BLaER1 treated with 17β-estradiol and CSF1 and Interleukin-3, amounts not matched to agents 10 nM and 100 nM (cell line): ENCODE results near the gene GABRB1.

Experiments
- H3K27ac ChIP-seq, 11 experiments: shearing (Covaris generic); formaldehyde crosslinking; 2 replicates each; pipeline ENCODE4 v1.8.1; 2022
- H3K27me3 ChIP-seq, 11 experiments: shearing (Covaris generic); formaldehyde crosslinking; 2 replicates each; pipeline ENCODE4 v1.8.1; 2022
- H3K36me3 ChIP-seq, 11 experiments: shearing (Covaris generic); formaldehyde crosslinking; 2 replicates each; pipeline ENCODE4 v1.8.1; 2022
- H3K4me1 ChIP-seq, 10 experiments: shearing (Covaris generic); formaldehyde crosslinking; 2 replicates each; pipeline ENCODE4 v1.8.1; 2022
- H3K4me2 ChIP-seq, 11 experiments: shearing (Covaris generic); formaldehyde crosslinking; 2 replicates each; pipeline ENCODE4 v1.8.1; 2022
- H3K4me3 ChIP-seq, 10 experiments: shearing (Covaris generic); formaldehyde crosslinking; 2 replicates each; pipeline ENCODE4 v1.8.1; 2022
- H3K9ac ChIP-seq, 11 experiments: shearing (Covaris generic); formaldehyde crosslinking; 2 replicates each; pipeline ENCODE4 v1.8.1; 2022
- H3K9me3 ChIP-seq, 11 experiments: shearing (Covaris generic); formaldehyde crosslinking; replicated peaks in 1 of 11; 2 replicates each; pipeline ENCODE4 v1.8.1; 2022
- H4K20me1 ChIP-seq, 11 experiments: shearing (Covaris generic); formaldehyde crosslinking; 2 replicates each; pipeline ENCODE4 v1.8.1; 2022
- Cebpa-rat ChIP-seq, 11 experiments: shearing (Covaris generic); IDR thresholded peaks; 2 replicates each; pipeline ENCODE4 v1.8.1; 2022

The GABRB1 gene

GRCh38 chr4:47390428-47391125, 359.2 kb downstream of the GABRB1 start:
- Histone ChIP-seq H3K9ac (no peak overlapping the region), H4K20me1 (no peaks in the 10 kb centered on the region), H3K36me3 (no peaks in the 10 kb centered on the region), H3K4me2 (peak overlapping the region in 9 of 11 experiments; percentile 25 to 71 (median 65); a peak in 18 of 22 replicates), H3K27ac (peak overlapping the region in 2 of 11 experiments; percentile 11 to 64; a peak in 2 of 22 replicates), H3K4me3 (no peak overlapping the region), H3K4me1 (peaks cover 0 to 25% (median 20%) of the 10 kb centered on the region in 10 experiments; a peak in 16 of 20 replicates), H3K9me3 (no peaks in the 10 kb centered on the region), H3K27me3 (no peaks in the 10 kb centered on the region)
- no peak for TF ChIP-seq Cebpa-rat (IDR thresholded peaks at IDR 0.05)

GRCh38 chr4:47391256-47391655, 359.9 kb downstream of the GABRB1 start:
- no peak for TF ChIP-seq Cebpa-rat (IDR thresholded peaks at IDR 0.05)
- peaks cover 0 to 25% (median 20%) of the 10 kb centered on the region in 10 experiments; a peak in 16 of 20 replicates for H3K4me1 ChIP-seq
- no peak overlapping the region for H3K9ac ChIP-seq
- H3K36me3 ChIP-seq, result no peaks in the 10 kb centered on the region
- H3K27ac ChIP-seq, result peak overlapping the region in 1 of 11 experiments; percentile 11; a peak in 2 of 22 replicates
- no peaks in the 10 kb centered on the region for H4K20me1 ChIP-seq
- no peaks in the 10 kb centered on the region for H3K9me3 ChIP-seq
- H3K4me3 ChIP-seq, result no peak overlapping the region
- H3K4me2 ChIP-seq, result peak overlapping the region in 9 of 11 experiments; percentile 25 to 71 (median 65); a peak in 14 of 22 replicates
- H3K27me3 ChIP-seq, result no peaks in the 10 kb centered on the region

- no peak for TF ChIP-seq Cebpa-rat (IDR thresholded peaks at IDR 0.05)
- H3K4me1 ChIP-seq, result no peaks in the 10 kb centered on the region
- H3K27ac ChIP-seq, result no peak overlapping the region
- H3K9me3 ChIP-seq, result peaks cover 0 to 19% (median 7%) of the 10 kb centered on the region in 11 experiments; a peak in 6 of 22 replicates
- no peak overlapping the region for H3K9ac ChIP-seq
- H3K4me2 ChIP-seq, result no peak overlapping the region
- H3K4me3 ChIP-seq, result no peak overlapping the region
- H3K27me3 ChIP-seq, result no peaks in the 10 kb centered on the region
- H3K36me3 ChIP-seq, result no peaks in the 10 kb centered on the region
- no peaks in the 10 kb centered on the region for H4K20me1 ChIP-seq
These were observed 375.0 kb downstream of the GABRB1 start for GRCh38 chr4:47406408-47406807.

- no peaks in the 10 kb centered on the region for H3K27me3 ChIP-seq
- TF ChIP-seq Cebpa-rat (IDR thresholded peaks at IDR 0.05), result no peak
- H3K4me2 ChIP-seq, result no peak overlapping the region
- H3K27ac ChIP-seq, result no peak overlapping the region
- no peak overlapping the region for H3K9ac ChIP-seq
- H3K36me3 ChIP-seq, result no peaks in the 10 kb centered on the region
- H3K9me3 ChIP-seq, result peaks cover 0 to 19% (median 7%) of the 10 kb centered on the region in 11 experiments; a peak in 6 of 22 replicates
- H3K4me3 ChIP-seq, result no peak overlapping the region
- no peaks in the 10 kb centered on the region for H4K20me1 ChIP-seq
- H3K4me1 ChIP-seq, result peaks cover 0 to 29% (median 23%) of the 10 kb centered on the region in 10 experiments; a peak in 14 of 20 replicates
These were observed 378.9 kb downstream of the GABRB1 start for GRCh38 chr4:47410271-47410670.

DNA sequence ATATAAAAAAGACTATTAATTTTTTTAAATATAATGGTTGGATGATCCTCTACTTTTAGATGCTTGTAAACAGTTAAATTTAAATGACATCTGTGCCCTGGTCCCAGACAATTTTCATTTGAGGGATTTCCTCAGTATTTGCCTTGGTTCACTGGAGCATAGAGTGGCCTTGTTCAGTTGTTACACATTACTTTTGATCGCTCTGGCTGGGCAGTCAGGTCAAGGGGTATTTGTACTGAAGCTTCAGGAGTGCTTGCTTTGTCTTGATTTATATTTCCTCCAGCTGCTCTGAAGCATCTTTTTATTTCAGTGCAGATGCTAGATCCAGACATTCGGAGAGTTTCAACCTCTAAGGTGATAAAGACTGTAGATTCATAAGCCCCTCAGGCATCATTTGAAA, 382.2 kb downstream of the GABRB1 start:
- TF ChIP-seq Cebpa-rat (IDR thresholded peaks at IDR 0.05), result no peak
- Histone ChIP-seq H3K4me1 (peaks cover 0 to 36% (median 23%) of the 10 kb centered on the region in 10 experiments; a peak in 14 of 20 replicates), H3K27ac (peak overlapping the region in 1 of 11 experiments; percentile 26; a peak in 1 of 22 replicates), H4K20me1 (no peaks in the 10 kb centered on the region), H3K4me3 (no peak overlapping the region), H3K9me3 (peaks cover 0 to 19% (median 7%) of the 10 kb centered on the region in 11 experiments; a peak in 6 of 22 replicates), H3K4me2 (peak overlapping the region in 8 of 11 experiments; percentile 4 to 75 (median 48); a peak in 15 of 22 replicates), H3K36me3 (no peaks in the 10 kb centered on the region), H3K27me3 (no peaks in the 10 kb centered on the region), H3K9ac (peak overlapping the region in 1 of 11 experiments; percentile 1; a peak in 1 of 22 replicates)

- TF ChIP-seq Cebpa-rat (IDR thresholded peaks at IDR 0.05), result no peak
- Histone ChIP-seq H3K27ac (no peak overlapping the region), H3K27me3 (no peaks in the 10 kb centered on the region)
These were observed 384.4 kb downstream of the GABRB1 start for GRCh38 chr4:47415719-47416118.

DNA sequence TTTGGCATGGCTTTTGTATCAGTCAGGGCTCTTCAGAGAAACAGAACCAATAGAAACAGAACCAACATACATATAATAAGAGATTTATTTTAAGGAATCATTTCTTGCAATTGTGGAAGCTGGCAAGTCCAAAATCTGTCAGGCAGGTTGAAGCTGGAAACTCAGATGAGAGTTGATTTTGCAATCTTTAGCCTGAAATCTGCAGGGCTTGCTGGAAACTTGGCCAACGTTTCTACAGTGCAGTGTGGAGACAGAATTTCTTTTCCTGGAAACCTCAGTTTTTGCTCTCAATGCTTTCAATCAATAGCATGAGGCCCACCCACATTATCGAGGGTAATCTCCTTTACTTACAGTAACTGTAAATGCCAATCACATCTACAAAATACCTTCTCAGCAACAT, 386.8 kb downstream of the GABRB1 start:
- no peak overlapping the region for H3K27ac ChIP-seq
- H3K4me3 ChIP-seq, result no peak overlapping the region
- peaks cover 0 to 26% (median 15%) of the 10 kb centered on the region in 10 experiments; a peak in 14 of 20 replicates for H3K4me1 ChIP-seq
- H3K9ac ChIP-seq, result no peak overlapping the region
- H3K4me2 ChIP-seq, result no peak overlapping the region
- TF ChIP-seq Cebpa-rat (IDR thresholded peaks at IDR 0.05), result no peak
- no peaks in the 10 kb centered on the region for H4K20me1 ChIP-seq
- H3K27me3 ChIP-seq, result no peaks in the 10 kb centered on the region
- H3K36me3 ChIP-seq, result no peaks in the 10 kb centered on the region
- no peaks in the 10 kb centered on the region for H3K9me3 ChIP-seq

More at GRCh38 chr4:47415719-47416118, 384.4 kb downstream of the GABRB1 start:
- H3K9ac ChIP-seq, result no peak overlapping the region
- peaks cover 0 to 36% (median 23%) of the 10 kb centered on the region in 10 experiments; a peak in 14 of 20 replicates for H3K4me1 ChIP-seq
- no peaks in the 10 kb centered on the region for H3K36me3 ChIP-seq
- peaks cover 0 to 5% (median 1%) of the 10 kb centered on the region in 11 experiments; a peak in 5 of 22 replicates for H3K9me3 ChIP-seq
- H3K4me2 ChIP-seq, result no peak overlapping the region
- no peaks in the 10 kb centered on the region for H4K20me1 ChIP-seq
- H3K4me3 ChIP-seq, result no peak overlapping the region

GRCh38 chr4:47419296-47419695, 387.9 kb downstream of the GABRB1 start:
- Histone ChIP-seq H3K4me3 (no peak overlapping the region), H3K9me3 (no peaks in the 10 kb centered on the region), H3K4me1 (peaks cover 0 to 15% (median 3%) of the 10 kb centered on the region in 10 experiments; a peak in 11 of 20 replicates), H3K27ac (no peak overlapping the region), H3K4me2 (no peak overlapping the region), H3K36me3 (no peaks in the 10 kb centered on the region), H4K20me1 (no peaks in the 10 kb centered on the region), H3K27me3 (no peaks in the 10 kb centered on the region), H3K9ac (no peak overlapping the region)
- no peak for TF ChIP-seq Cebpa-rat (IDR thresholded peaks at IDR 0.05)

DNA sequence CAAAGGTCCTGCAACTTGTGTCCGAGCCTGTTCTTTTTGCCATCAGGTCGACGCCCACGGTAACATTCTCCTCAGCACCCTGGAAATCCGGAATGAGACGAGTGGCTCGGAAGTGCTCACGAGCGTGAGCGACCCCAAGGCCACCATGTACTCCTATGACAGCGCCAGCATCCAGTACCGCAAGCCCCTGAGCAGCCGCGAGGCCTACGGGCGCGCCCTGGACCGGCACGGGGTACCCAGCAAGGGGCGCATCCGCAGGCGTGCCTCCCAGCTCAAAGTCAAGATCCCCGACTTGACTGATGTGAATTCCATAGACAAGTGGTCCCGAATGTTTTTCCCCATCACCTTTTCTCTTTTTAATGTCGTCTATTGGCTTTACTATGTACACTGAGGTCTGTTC, 394.3 kb downstream of the GABRB1 start:
- no peak overlapping the region for H3K4me3 ChIP-seq
- H3K36me3 ChIP-seq, result no peaks in the 10 kb centered on the region
- H3K27ac ChIP-seq, result no peak overlapping the region
- TF ChIP-seq Cebpa-rat (IDR thresholded peaks at IDR 0.05), result no peak
- H3K9ac ChIP-seq, result no peak overlapping the region
- no peaks in the 10 kb centered on the region for H4K20me1 ChIP-seq
- no peaks in the 10 kb centered on the region for H3K4me1 ChIP-seq
- H3K4me2 ChIP-seq, result no peak overlapping the region
- 0 out of 22 replicates have a peak, but pooled peaks cover 0 to 4% (median 0%) of the 10 kb centered on the region in 11 experiments for H3K9me3 ChIP-seq
- H3K27me3 ChIP-seq, result no peaks in the 10 kb centered on the region
